Measurements from ENCODE around the gene NOS1AP. TPM values are rescaled to one million over a fixed set of nuclear protein-coding genes. Genes with fewer than 3 reads are reported as not detected.

Gene NOS1AP
- total and polyA plus RNA-seq, 9 of the 15 experiments (the other 6 are each of a cell fraction or from before 2014, with no cell fraction given): 0.07 to 1.5 (median 0.22) TPM

DNA sequence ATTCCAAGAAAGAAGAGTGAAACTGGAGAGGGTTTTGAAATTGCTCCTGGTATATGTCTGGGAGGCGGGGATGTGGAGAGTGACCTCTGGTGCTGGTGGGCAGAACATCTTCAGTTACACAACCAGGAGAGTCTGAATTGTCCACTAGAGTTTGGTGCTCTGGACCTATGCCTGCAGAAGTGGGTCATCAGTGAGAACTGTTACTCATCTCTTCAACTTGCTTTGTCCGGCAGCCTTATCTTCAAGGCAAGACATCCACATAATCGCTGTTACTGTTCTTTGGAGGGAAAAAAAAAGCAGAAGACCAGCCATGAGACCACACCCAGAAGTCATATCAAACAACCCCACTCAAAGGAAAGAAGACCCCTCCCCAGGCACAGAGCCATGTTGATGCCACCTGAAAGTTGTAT is 327.6 kb downstream of the NOS1AP start (continued):
- TF ChIP-seq NR1H2 (CRISPR knock-in tag; IDR thresholded peaks at IDR 0.05) (no peak), STAT5A (IDR thresholded peaks at IDR 0.05; ENCODE audit: borderline replicate concordance, low read length) (peak; percentile 34; the same call in 1 of the 2 replicates), CEBPB (tag; IDR thresholded peaks at IDR 0.05) (peak; percentile 85), EHMT2 (IDR thresholded peaks at IDR 0.05) (0 out of 2 replicates have a peak, but pooled peaks have one; percentile 17), SOX6 (IDR thresholded peaks at IDR 0.05) (peak; percentile 88), CTBP1 (IDR thresholded peaks at IDR 0.05; ENCODE audit: borderline replicate concordance) (peak; percentile 95), ZNF324 (CRISPR knock-in tag; IDR thresholded peaks at IDR 0.05) (no peak), SMARCA4 (IDR thresholded peaks at IDR 0.05) (peak; percentile 78), MBD2 (IDR thresholded peaks at IDR 0.05; ENCODE audit: borderline replicate concordance, low read depth) (peak; percentile 34; the same call in 1 of the 2 replicates), CREM (IDR thresholded peaks at IDR 0.05; ENCODE audit: low read depth) (peak; percentile 39; the same call in 1 of the 2 replicates), SMAD3 (CRISPR knock-in tag; conservative IDR thresholded peaks at IDR 0.05) (no peak), FOSL1 (tag; conservative IDR thresholded peaks at IDR 0.05) (peak; percentile 77), SMAD4 (CRISPR knock-in tag; conservative IDR thresholded peaks at IDR 0.05) (peak; percentile 63)
- TF ChIP-seq, protein P1, sequence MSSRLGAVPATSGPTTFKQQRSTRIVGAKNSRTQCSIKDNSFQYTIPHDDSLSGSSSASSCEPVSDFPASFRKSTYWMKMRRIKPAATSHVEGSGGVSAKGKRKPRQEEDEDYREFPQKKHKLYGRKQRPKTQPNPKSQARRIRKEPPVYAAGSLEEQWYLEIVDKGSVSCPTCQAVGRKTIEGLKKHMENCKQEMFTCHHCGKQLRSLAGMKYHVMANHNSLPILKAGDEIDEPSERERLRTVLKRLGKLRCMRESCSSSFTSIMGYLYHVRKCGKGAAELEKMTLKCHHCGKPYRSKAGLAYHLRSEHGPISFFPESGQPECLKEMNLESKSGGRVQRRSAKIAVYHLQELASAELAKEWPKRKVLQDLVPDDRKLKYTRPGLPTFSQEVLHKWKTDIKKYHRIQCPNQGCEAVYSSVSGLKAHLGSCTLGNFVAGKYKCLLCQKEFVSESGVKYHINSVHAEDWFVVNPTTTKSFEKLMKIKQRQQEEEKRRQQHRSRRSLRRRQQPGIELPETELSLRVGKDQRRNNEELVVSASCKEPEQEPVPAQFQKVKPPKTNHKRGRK (tag; IDR thresholded peaks at IDR 0.05): no peak
- TF ChIP-seq, protein P2, sequence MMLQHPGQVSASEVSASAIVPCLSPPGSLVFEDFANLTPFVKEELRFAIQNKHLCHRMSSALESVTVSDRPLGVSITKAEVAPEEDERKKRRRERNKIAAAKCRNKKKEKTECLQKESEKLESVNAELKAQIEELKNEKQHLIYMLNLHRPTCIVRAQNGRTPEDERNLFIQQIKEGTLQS (IDR thresholded peaks at IDR 0.05): peak; percentile 53
- TF ChIP-seq, protein P2 (CRISPR knock-in tag; conservative IDR thresholded peaks at IDR 0.05): no peak; the same call in 1 of the 2 replicates
- TF ChIP-seq, protein P3, sequence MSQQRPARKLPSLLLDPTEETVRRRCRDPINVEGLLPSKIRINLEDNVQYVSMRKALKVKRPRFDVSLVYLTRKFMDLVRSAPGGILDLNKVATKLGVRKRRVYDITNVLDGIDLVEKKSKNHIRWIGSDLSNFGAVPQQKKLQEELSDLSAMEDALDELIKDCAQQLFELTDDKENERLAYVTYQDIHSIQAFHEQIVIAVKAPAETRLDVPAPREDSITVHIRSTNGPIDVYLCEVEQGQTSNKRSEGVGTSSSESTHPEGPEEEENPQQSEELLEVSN (IDR thresholded peaks at IDR 0.05; ENCODE audit: borderline replicate concordance in 1 of 2, extremely low read depth in 1 of 2, insufficient read depth in 1 of 2, insufficient read length in 1 of 2, low read depth in 1 of 2, low read length in 1 of 2, poor library complexity in 1 of 2, severe bottlenecking in 1 of 2): peak; percentile 33 to 60
- TF ChIP-seq, protein P4, sequence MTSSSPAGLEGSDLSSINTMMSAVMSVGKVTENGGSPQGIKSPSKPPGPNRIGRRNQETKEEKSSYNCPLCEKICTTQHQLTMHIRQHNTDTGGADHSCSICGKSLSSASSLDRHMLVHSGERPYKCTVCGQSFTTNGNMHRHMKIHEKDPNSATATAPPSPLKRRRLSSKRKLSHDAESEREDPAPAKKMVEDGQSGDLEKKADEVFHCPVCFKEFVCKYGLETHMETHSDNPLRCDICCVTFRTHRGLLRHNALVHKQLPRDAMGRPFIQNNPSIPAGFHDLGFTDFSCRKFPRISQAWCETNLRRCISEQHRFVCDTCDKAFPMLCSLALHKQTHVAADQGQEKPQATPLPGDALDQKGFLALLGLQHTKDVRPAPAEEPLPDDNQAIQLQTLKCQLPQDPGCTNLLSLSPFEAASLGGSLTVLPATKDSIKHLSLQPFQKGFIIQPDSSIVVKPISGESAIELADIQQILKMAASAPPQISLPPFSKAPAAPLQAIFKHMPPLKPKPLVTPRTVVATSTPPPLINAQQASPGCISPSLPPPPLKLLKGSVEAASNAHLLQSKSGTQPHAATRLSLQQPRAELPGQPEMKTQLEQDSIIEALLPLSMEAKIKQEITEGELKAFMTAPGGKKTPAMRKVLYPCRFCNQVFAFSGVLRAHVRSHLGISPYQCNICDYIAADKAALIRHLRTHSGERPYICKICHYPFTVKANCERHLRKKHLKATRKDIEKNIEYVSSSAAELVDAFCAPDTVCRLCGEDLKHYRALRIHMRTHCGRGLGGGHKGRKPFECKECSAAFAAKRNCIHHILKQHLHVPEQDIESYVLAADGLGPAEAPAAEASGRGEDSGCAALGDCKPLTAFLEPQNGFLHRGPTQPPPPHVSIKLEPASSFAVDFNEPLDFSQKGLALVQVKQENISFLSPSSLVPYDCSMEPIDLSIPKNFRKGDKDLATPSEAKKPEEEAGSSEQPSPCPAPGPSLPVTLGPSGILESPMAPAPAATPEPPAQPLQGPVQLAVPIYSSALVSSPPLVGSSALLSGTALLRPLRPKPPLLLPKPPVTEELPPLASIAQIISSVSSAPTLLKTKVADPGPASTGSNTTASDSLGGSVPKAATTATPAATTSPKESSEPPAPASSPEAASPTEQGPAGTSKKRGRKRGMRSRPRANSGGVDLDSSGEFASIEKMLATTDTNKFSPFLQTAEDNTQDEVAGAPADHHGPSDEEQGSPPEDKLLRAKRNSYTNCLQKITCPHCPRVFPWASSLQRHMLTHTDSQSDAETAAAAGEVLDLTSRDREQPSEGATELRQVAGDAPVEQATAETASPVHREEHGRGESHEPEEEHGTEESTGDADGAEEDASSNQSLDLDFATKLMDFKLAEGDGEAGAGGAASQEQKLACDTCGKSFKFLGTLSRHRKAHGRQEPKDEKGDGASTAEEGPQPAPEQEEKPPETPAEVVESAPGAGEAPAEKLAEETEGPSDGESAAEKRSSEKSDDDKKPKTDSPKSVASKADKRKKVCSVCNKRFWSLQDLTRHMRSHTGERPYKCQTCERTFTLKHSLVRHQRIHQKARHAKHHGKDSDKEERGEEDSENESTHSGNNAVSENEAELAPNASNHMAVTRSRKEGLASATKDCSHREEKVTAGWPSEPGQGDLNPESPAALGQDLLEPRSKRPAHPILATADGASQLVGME (CRISPR knock-in tag; IDR thresholded peaks at IDR 0.05): no peak
- TF ChIP-seq, protein P5, sequence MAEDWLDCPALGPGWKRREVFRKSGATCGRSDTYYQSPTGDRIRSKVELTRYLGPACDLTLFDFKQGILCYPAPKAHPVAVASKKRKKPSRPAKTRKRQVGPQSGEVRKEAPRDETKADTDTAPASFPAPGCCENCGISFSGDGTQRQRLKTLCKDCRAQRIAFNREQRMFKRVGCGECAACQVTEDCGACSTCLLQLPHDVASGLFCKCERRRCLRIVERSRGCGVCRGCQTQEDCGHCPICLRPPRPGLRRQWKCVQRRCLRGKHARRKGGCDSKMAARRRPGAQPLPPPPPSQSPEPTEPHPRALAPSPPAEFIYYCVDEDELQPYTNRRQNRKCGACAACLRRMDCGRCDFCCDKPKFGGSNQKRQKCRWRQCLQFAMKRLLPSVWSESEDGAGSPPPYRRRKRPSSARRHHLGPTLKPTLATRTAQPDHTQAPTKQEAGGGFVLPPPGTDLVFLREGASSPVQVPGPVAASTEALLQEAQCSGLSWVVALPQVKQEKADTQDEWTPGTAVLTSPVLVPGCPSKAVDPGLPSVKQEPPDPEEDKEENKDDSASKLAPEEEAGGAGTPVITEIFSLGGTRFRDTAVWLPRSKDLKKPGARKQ (CRISPR knock-in tag; IDR thresholded peaks at IDR 0.05): no peak
